Measurements from ENCODE around the gene CDKL4. TPM values are rescaled to one million over a fixed set of nuclear protein-coding genes. Genes with fewer than 3 reads are reported as not detected.
A peak's percentile ranks its signal among the peaks of the same experiment; 100 is the strongest.
"Not testable (repeated sequence)": the region's sequence is repeated elsewhere in the genome, so short reads cannot be mapped to it uniquely, and the experiment has no call there.

The CDKL4 gene
- total RNA-seq, 2 donors from 2014 or later = 0.60 TPM; not detected in 1

DNA sequence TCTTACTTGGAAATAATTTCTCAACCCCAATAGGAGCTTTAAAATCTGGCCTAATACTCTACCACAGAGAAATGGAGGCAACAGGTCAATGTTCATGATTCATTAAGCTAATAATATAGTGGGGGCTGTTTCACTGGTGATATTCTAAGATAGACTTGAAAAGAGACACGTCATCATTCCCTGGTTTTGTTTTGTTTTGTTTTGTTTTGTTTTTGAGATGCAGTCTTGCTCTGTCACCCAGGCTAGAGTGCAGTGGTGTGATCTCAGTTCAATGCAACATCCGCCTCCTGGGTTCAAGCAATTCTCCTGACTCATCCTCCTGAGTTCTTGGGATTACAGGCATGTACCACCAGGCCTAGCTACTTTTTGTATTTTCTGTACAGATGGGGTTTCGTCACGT lies 85.4 kb downstream of the CDKL4 start:
- DNase-seq = no peak
- no peaks in the 10 kb centered on the region for H3K27me3 Mint-ChIP-seq
- peaks cover 3% of the 10 kb centered on the region for H3K4me1 Mint-ChIP-seq
- H3K4me3 Mint-ChIP-seq = no peak overlapping the region
- no peak for ATAC-seq
- no peaks in the 10 kb centered on the region for H3K9me3 ChIP-seq (ENCODE audit: control insufficient read depth, low read length, poor library complexity, severe bottlenecking)
- no peak overlapping the region for H3K27ac Mint-ChIP-seq
- H3K36me3 Mint-ChIP-seq (ENCODE audit: low read depth) = no peaks in the 10 kb centered on the region

DNA sequence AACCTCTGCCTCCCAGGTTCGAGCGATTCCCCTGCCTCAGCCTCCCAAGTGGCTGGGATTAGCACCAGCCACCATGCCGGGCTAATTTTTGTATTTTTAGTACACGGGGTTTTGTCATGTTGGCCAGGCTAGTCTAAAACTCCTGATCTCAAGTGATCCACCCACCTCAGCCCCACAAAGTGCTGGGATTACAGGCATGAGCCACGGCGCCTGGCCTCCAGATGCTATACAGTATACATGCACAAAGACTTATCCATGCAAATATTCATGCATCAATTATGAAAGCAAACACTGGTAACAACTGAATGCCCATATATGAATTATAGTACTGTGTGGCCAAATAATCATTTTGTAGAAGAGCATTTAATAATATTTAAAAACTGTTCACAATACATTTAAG lies 86.9 kb downstream of the CDKL4 start:
- Mint-ChIP-seq H3K4me1 (peaks cover 7% of the 10 kb centered on the region), H3K36me3 (ENCODE audit: low read depth) (no peaks in the 10 kb centered on the region), H3K27ac (no peak overlapping the region), H3K27me3 (no peaks in the 10 kb centered on the region), H3K4me3 (no peak overlapping the region)
- no peaks in the 10 kb centered on the region for H3K9me3 ChIP-seq (ENCODE audit: control insufficient read depth, low read length, poor library complexity, severe bottlenecking)
- ATAC-seq (no peak), DNase-seq (no peak)

DNA sequence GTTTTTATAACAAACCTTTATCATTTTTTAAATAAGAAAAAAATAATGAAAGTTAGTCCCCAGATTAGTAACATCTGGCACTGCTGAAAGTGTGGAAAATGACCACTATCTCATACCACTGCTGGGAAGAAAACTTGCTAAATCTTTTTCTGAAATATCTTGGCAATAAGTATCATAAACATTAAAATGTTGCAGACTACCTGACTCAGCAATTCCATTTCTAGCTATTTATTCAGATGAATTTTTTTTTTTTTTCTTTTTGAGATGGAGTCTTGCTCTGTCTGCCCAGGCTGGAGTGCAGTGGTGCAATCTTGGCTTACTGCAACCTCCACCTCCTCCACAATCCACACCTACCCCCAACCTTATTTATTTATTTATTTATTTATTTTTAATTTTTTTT lies 87.7 kb downstream of the CDKL4 start:
- no peak for DNase-seq
- Mint-ChIP-seq H3K27ac (no peak overlapping the region), H3K4me1 (peaks cover 4% of the 10 kb centered on the region), H3K36me3 (ENCODE audit: low read depth) (no peaks in the 10 kb centered on the region), H3K27me3 (no peaks in the 10 kb centered on the region), H3K4me3 (no peak overlapping the region)
- no peaks in the 10 kb centered on the region for H3K9me3 ChIP-seq (ENCODE audit: control insufficient read depth, low read length, poor library complexity, severe bottlenecking)
- ATAC-seq = no peak

DNA sequence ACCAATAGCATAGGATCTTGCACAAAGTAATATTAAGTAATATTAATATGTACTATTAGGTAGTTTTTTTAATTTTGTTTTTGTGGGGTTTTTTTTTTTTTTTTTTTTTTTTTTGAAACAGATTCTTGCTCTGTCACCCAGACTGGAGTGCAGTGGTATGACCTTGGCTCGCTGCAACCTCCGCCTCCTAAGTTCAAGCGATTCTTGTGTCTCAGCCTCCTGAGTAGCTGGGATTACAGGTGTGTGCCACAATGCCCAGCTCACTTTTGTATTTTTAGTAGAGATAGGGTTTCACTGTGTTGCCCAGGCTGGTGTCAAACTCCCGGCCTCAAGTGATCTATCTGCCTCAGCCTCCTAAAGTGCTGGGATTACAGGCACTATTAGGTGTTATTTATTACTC lies 88.2 kb downstream of the CDKL4 start:
- not testable (repeated sequence) for DNase-seq; H3K4me3 Mint-ChIP-seq; H3K27ac Mint-ChIP-seq; ATAC-seq; H3K27me3 Mint-ChIP-seq; H3K4me1 Mint-ChIP-seq; H3K9me3 ChIP-seq (ENCODE audit: control insufficient read depth, low read length, poor library complexity, severe bottlenecking); H3K36me3 Mint-ChIP-seq (ENCODE audit: low read depth)

DNA sequence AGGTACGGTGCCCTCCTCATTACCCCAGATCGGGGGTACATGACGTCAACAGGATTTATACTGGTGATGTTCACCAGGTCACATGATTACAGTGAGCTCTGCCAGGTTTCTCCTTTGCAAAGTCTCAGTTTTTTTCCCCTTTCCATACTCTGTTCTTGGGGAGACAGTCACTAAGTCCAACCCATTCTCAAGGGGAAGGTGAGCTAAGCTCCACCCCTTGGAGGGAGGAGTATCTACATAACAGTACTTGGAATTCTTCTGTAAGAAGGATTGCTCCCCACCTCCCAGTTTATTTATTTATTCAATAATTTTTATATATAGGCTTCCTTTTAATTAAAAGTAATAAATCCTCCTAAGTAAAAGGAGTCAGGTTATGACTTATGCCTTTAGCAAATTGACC lies 88.8 kb downstream of the CDKL4 start:
- ATAC-seq = no peak
- H3K4me3 Mint-ChIP-seq = no peak overlapping the region
- DNase-seq = no peak
- H3K27me3 Mint-ChIP-seq = no peaks in the 10 kb centered on the region
- H3K4me1 Mint-ChIP-seq = peaks cover 4% of the 10 kb centered on the region
- H3K9me3 ChIP-seq (ENCODE audit: control insufficient read depth, low read length, poor library complexity, severe bottlenecking) = no peaks in the 10 kb centered on the region
- H3K36me3 Mint-ChIP-seq (ENCODE audit: low read depth) = no peaks in the 10 kb centered on the region
- no peak overlapping the region for H3K27ac Mint-ChIP-seq

DNA sequence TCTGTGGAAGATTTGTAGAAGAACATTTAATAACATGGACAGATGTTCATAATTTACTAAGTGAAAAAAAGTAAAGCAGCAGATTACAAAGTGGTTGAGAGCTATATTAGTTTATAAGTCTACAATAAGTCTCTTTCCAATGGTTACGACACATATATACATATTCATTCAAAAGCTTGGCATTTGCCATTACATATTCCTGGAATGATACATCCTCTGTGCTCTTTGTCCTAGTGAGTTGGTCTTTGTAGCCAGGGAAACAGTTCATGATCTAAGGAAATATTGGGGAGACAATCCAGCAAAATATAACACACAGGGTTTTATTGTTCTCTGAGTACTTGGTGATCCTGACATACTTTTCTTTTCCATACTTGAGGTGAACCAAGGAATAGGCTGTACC lies 90.5 kb downstream of the CDKL4 start:
- Mint-ChIP-seq H3K4me3 (no peak overlapping the region), H3K4me1 (peaks cover 4% of the 10 kb centered on the region), H3K27me3 (no peaks in the 10 kb centered on the region), H3K27ac (no peak overlapping the region), H3K36me3 (ENCODE audit: low read depth) (no peaks in the 10 kb centered on the region)
- ATAC-seq = no peak
- DNase-seq = no peak
- H3K9me3 ChIP-seq (ENCODE audit: control insufficient read depth, low read length, poor library complexity, severe bottlenecking) = no peaks in the 10 kb centered on the region

DNA sequence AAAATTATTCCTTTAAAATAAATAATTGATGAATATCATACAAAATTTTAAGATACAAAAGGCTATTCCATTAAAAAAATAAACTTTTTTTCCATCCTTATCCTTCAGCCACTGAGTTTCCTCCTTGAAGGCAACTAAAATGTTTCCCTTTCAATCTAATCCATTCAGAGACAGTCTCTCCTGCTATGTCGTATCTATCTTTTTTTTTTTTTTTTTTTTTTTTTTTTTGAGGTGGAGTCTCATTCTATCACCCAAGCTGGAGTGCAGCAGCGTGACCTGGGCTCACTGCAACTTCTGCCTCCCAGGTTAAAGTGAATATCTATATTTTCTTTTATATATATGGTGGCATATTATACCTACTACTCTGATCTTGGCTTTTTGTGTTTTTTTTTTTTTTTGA lies 91.3 kb downstream of the CDKL4 start:
- Mint-ChIP-seq H3K27ac (no peak overlapping the region), H3K4me1 (peaks cover 6% of the 10 kb centered on the region), H3K27me3 (no peaks in the 10 kb centered on the region), H3K36me3 (ENCODE audit: low read depth) (no peaks in the 10 kb centered on the region), H3K4me3 (no peak overlapping the region)
- DNase-seq = no peak
- no peaks in the 10 kb centered on the region for H3K9me3 ChIP-seq (ENCODE audit: control insufficient read depth, low read length, poor library complexity, severe bottlenecking)
- no peak for ATAC-seq

DNA sequence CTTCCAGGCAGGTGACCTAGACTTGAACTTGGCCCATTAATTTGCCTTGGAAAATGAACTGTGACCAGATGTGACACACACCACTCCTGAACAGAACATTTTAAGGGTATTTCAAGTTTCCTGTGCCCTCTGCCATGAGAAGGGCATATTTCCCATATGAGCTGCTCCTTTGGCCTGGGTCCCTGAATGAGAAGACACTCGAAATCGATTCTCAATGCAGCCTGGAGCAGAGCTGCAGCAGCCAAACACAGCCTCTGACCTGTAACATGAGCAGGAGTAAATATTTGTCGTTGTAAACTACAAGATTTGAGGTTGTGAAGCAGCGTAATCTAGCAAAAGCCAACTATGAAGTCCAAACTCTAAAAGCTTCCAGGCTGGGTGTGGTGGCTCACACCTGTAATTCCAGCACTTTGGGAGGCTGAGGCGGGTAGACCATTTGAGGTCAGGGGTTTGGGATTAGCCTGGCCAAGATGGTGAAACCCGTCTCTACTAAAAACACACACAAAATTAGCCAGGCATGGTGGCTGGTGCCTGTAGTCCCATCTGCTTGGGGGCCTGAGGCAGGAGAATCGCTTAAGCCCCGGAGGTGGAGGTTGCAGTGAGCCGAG lies 92.8 kb downstream of the CDKL4 start:
- no peak overlapping the region for H3K27ac Mint-ChIP-seq
- no peak for ATAC-seq
- H3K27me3 Mint-ChIP-seq = no peaks in the 10 kb centered on the region
- no peak overlapping the region for H3K4me3 Mint-ChIP-seq
- H3K4me1 Mint-ChIP-seq = peaks cover 6% of the 10 kb centered on the region
- no peaks in the 10 kb centered on the region for H3K36me3 Mint-ChIP-seq (ENCODE audit: low read depth)
- no peaks in the 10 kb centered on the region for H3K9me3 ChIP-seq (ENCODE audit: control insufficient read depth, low read length, poor library complexity, severe bottlenecking)
- DNase-seq = no peak

DNA sequence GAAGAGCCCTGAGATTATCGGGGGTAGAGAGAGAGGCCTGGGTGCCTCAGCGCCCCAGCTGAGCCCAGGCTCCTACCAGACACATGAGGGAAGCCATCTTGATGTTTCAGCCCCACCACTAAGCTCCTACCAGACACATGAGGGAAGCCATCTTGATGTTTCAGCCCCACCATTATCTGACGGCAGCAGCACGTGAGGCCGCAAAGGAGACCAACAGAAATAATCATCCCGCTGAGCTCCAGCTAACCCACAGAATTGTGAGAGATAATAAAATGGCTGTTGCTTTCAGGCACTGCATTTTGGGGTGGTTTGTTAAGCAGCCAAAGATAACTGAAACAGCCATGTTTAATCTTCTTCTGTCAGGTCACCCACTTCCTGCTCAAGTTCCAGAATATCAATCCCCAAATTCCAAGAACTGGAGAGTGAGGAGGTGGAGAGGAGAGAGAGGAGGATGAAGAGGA lies 93.6 kb downstream of the CDKL4 start:
- no peak overlapping the region for H3K4me3 Mint-ChIP-seq
- H3K27ac Mint-ChIP-seq = no peak overlapping the region
- H3K27me3 Mint-ChIP-seq = no peaks in the 10 kb centered on the region
- no peak for DNase-seq
- H3K36me3 Mint-ChIP-seq (ENCODE audit: low read depth) = no peaks in the 10 kb centered on the region
- no peak for ATAC-seq
- no peaks in the 10 kb centered on the region for H3K9me3 ChIP-seq (ENCODE audit: control insufficient read depth, low read length, poor library complexity, severe bottlenecking)
- peaks cover 6% of the 10 kb centered on the region for H3K4me1 Mint-ChIP-seq

DNA sequence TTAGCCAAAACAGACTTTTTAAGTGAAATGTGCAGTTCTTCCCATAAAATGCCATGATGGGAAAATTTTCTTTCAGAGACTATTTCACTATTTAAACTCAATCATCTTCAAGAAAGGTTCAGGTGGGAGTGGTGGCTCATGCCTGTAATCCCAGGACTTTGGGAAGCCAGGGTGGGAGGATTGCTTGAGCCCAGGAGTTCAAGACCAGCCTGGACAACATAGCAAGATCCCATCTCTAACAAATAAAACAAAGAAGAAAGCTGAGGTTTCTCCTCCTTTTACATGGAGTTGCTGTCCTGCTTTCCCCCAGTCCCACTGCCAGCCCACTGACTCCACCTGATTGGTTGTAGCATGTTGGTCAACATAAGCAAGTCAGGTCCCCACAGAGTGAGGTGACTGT lies 97.1 kb downstream of the CDKL4 start:
- no peak overlapping the region for H3K27ac Mint-ChIP-seq
- no peaks in the 10 kb centered on the region for H3K27me3 Mint-ChIP-seq
- ATAC-seq = no peak
- peaks cover 24% of the 10 kb centered on the region for H3K4me1 Mint-ChIP-seq
- no peaks in the 10 kb centered on the region for H3K36me3 Mint-ChIP-seq (ENCODE audit: low read depth)
- no peaks in the 10 kb centered on the region for H3K9me3 ChIP-seq (ENCODE audit: control insufficient read depth, low read length, poor library complexity, severe bottlenecking)
- no peak overlapping the region for H3K4me3 Mint-ChIP-seq
- no peak for DNase-seq

DNA sequence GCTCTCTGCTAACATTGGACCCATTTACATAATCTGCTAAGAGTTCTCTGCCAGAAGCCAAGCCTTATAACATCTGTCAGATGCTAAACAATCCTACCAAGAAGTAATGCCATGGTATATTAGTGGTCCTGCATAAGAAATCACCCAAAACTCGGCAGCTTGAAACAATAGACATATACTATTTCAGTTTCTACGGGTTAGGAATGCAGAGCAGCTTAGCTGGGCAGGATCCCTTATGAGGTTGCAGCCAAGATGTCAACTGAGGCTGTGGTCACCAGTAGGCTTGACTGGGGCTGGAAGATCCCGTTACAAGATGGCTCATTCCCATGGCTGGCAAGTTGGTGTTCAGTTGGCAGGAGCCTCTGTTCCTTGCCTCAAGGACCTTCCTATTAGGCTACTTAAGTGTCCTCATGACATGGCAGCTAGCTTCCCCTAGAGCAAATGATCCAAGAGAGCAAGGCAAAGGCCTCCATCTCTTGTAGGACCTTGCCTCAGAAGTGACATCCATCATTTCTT lies 97.8 kb downstream of the CDKL4 start:
- no peak overlapping the region for H3K27ac Mint-ChIP-seq
- no peaks in the 10 kb centered on the region for H3K36me3 Mint-ChIP-seq (ENCODE audit: low read depth)
- no peak overlapping the region for H3K4me3 Mint-ChIP-seq
- no peaks in the 10 kb centered on the region for H3K9me3 ChIP-seq (ENCODE audit: control insufficient read depth, low read length, poor library complexity, severe bottlenecking)
- no peak for DNase-seq
- peaks cover 28% of the 10 kb centered on the region for H3K4me1 Mint-ChIP-seq
- H3K27me3 Mint-ChIP-seq = no peaks in the 10 kb centered on the region
- no peak for ATAC-seq

DNA sequence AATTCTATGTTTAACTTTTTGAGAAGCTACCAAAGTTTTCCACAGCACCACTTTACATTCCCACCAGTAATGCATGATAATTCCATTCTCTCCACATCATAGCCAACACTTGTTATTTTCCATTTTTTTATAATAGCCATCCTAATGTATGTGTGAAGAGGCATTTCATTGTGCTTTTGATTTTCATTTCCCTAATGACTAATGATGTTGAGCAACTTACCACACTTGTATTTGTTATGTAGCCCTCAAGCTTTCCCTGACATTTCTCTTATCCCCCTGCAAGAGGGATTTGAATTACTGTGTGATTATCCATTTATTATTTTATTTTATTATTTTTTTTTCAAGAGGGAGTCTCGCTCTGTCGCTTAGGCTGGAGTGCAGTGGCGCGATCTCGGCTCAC lies 99.4 kb downstream of the CDKL4 start:
- Mint-ChIP-seq H3K36me3 (ENCODE audit: low read depth) (no peaks in the 10 kb centered on the region), H3K27me3 (no peaks in the 10 kb centered on the region), H3K4me1 (peaks cover 36% of the 10 kb centered on the region), H3K4me3 (no peak overlapping the region), H3K27ac (peak overlapping the region; percentile 99)
- H3K9me3 ChIP-seq (ENCODE audit: control insufficient read depth, low read length, poor library complexity, severe bottlenecking) = no peaks in the 10 kb centered on the region
- ATAC-seq = no peak
- no peak for DNase-seq

DNA sequence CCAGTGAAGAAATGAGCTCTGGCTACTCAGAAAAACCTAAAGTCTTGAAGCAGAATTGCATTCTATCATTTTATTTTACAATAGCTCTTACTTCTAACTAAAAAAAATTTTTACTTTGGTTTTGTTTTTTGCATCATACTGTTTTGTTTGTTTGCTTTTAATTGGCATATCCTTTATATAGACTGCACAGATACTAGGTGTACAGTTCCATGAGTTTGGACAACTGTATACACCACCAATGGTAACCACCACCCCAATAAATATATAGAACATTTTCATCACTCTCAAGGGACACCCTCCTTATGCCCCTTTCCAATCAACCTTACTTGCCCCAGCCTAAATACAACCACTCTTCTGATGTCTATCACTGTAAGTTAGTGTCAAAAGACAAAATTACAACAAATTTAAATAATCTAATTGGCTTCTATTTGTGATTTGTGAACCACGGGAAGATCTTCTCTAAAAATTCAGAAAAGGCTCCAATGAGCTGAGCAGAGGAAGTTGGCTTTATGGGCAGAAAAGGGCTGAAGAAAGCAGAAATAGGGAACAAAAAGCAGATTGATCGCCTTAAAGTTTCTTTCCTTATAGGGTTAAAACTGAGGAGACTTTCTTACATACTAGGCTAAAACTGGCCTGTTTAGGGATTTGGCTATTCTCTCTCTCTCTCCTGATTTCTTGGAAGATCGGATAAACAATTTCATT lies 100.7 kb downstream of the CDKL4 start:
- H3K4me1 Mint-ChIP-seq = peaks cover 42% of the 10 kb centered on the region
- H3K4me3 Mint-ChIP-seq = peak overlapping the region; percentile 51
- ATAC-seq = no peak
- peak overlapping the region; percentile 99 for H3K27ac Mint-ChIP-seq
- DNase-seq = no peak
- no peaks in the 10 kb centered on the region for H3K27me3 Mint-ChIP-seq
- no peaks in the 10 kb centered on the region for H3K9me3 ChIP-seq (ENCODE audit: control insufficient read depth, low read length, poor library complexity, severe bottlenecking)
- no peaks in the 10 kb centered on the region for H3K36me3 Mint-ChIP-seq (ENCODE audit: low read depth)
